HepG2 (cell line): Measurements from ENCODE around the gene ACOT8. TPM values are rescaled to one million over a fixed set of nuclear protein-coding genes. Genes with fewer than 3 reads are reported as not detected.

ENCODE experiments used
- ATAC-seq: fragments of 200-7000 bp; cut with Tn5 transposase; 3 replicates; pipeline ENCODE4 v1.9.1; 2020; ENCODE audit warnings: mild to moderate bottlenecking, moderate library complexity
- BruUV-seq: library from RNA; stranded (reverse); fragments of 400-500 nt; replicated peaks from 2 replicates; lab custom pipeline; 2021; lab: Mats Ljungman, UMichigan
- CTCF ChIA-PET: fragments of 300-600 bp; formaldehyde crosslinking; extraction: SDS; loops from one replicate; lab custom pipeline; 2021; ENCODE audit warnings: low total read pairs, inconsistent platforms, low intra/inter-chr PET ratio; lab: Yijun Ruan, JAX
- POLR2A ChIA-PET: fragments of 350-600 bp; sonication (Branson Sonifier 250); formaldehyde crosslinking; loops from one replicate; lab custom pipeline; 2020; ENCODE audit warnings: antibody characterized with exemption, inconsistent platforms; lab: Yijun Ruan, JAX
- DNase-seq: peaks from one replicate; pipeline ENCODE4 v3.0.0-alpha.2; 2015; ENCODE audit warnings: low spot score
- FAIRE-seq: peaks from 3 replicates; lab custom pipeline; 2011; peaks lifted over from hg19 to GRCh38; lab: Jason Lieb, UNC
- H2AFZ ChIP-seq: one replicate; pipeline ENCODE4 v1.6.1; 2011; ENCODE audit warnings: low read length, inconsistent platforms
- H3K27ac ChIP-seq: fragments of 300-600 bp; 3 replicates; pipeline ENCODE4 v1.8.0; 2011; ENCODE audit warnings: mixed run types, mild to moderate bottlenecking, mixed read lengths, low read length, inconsistent platforms; ENCODE audit not compliant: insufficient read depth; ENCODE audit errors: extremely low read length
- H3K27me3 ChIP-seq, 2 experiments: fragments of 200-600 bp in 1 of 2; 2 replicates in 1 of 2; 3 replicates in 1 of 2; pipeline versions ENCODE4 v1.6.0 to v1.8.0; 2011; ENCODE audit warnings: low read length in 2 of 2, mild to moderate bottlenecking in 2 of 2, moderate library complexity in 2 of 2, inconsistent platforms in 1 of 2; ENCODE audit not compliant: insufficient read depth in 2 of 2, control insufficient read depth in 1 of 2
- H3K36me3 ChIP-seq, 2 experiments: fragments of 200-600 bp in 1 of 2; replicated peaks in 1 of 2; 2 replicates in 1 of 2; 3 replicates in 1 of 2; pipeline versions ENCODE4 v1.5.1 to v1.8.0; 2011; ENCODE audit warnings: low read length in 2 of 2, inconsistent platforms in 1 of 2; ENCODE audit not compliant: insufficient read depth in 2 of 2, control insufficient read depth in 1 of 2
- H3K4me1 ChIP-seq: 2 replicates; pipeline ENCODE4 v1.5.1; 2012; ENCODE audit warnings: low read length, inconsistent platforms; ENCODE audit not compliant: insufficient read depth
- H3K4me2 ChIP-seq: 2 replicates; pipeline ENCODE4 v1.6.0; 2011; ENCODE audit warnings: low read depth, low read length, inconsistent platforms
- H3K4me3 ChIP-seq, 3 experiments: fragments of 200-600 bp in 1 of 3; sonication (generic), shearing (Covaris generic) in 1 of 3; replicated peaks in 1 of 3; 2 replicates each; pipeline ENCODE4 v1.5.1; 2011 to 2016; ENCODE audit warnings: low read length in 3 of 3, inconsistent platforms in 2 of 3, low read depth in 2 of 3, mild to moderate bottlenecking in 2 of 3, control low read depth in 1 of 3, mixed read lengths in 1 of 3; ENCODE audit not compliant: insufficient read depth in 1 of 3
- H3K79me2 ChIP-seq: one replicate; pipeline ENCODE4 v1.6.1; 2011; ENCODE audit warnings: low read length, inconsistent platforms; ENCODE audit not compliant: insufficient read depth
- H3K9ac ChIP-seq: 2 replicates; pipeline ENCODE4 v1.6.0; 2011; ENCODE audit warnings: mild to moderate bottlenecking, low read depth, low read length, inconsistent platforms; ENCODE audit not compliant: insufficient read depth
- H3K9me3 ChIP-seq: 2 replicates; pipeline ENCODE4 v1.5.1; 2012; ENCODE audit warnings: mild to moderate bottlenecking, low read length
- H4K20me1 ChIP-seq: 2 replicates; pipeline ENCODE4 v1.6.0; 2011; ENCODE audit warnings: inconsistent platforms, mild to moderate bottlenecking, low read length, moderate library complexity; ENCODE audit not compliant: insufficient read depth
- ATF4 ChIP-seq, 2 experiments: fragments of 450-650 bp in 1 of 2; sonication (generic) in 1 of 2; formaldehyde crosslinking; IDR thresholded peaks; 2 replicates each; pipeline versions ENCODE4 v1.5.0 to v1.8.0; 2020 to 2022; ENCODE audit warnings: mild to moderate bottlenecking in 1 of 2, missing genetic modification reagents in 1 of 2
- ATF7-NPFF ChIP-seq: sonication (generic); formaldehyde crosslinking; IDR thresholded peaks from 2 replicates; pipeline ENCODE4 v1.8.1; 2023; ENCODE audit warnings: mild to moderate bottlenecking, low read depth, missing genetic modification reagents, moderate library complexity
- DNMT3B ChIP-seq: conservative IDR thresholded peaks from 2 replicates; pipeline ENCODE4 v1.6.1; 2016; ENCODE audit warnings: missing biosample characterization, control low read depth
- ETV6 ChIP-seq: sonication (generic); formaldehyde crosslinking; conservative IDR thresholded peaks from 2 replicates; pipeline ENCODE4 v1.4.0; 2020; ENCODE audit warnings: missing genetic modification reagents
- GABPA ChIP-seq, 2 experiments: IDR thresholded peaks; 2 replicates each; pipeline ENCODE4 v1.6.1; 2011 to 2016; ENCODE audit warnings: low read depth in 2 of 2, low read length in 1 of 2, missing biosample characterization in 1 of 2, missing genetic modification characterization in 1 of 2
- MLLT10 ChIP-seq: sonication (generic); formaldehyde crosslinking; IDR thresholded peaks from 2 replicates; pipeline ENCODE4 v1.4.0; 2020; ENCODE audit warnings: missing genetic modification reagents
- POLR2A ChIP-seq, 2 experiments: IDR thresholded peaks; 2 replicates each; pipeline ENCODE4 v1.6.1; 2011; ENCODE audit warnings: low read depth in 2 of 2, low read length in 2 of 2, mild to moderate bottlenecking in 1 of 2, moderate library complexity in 1 of 2; ENCODE audit not compliant: insufficient read depth in 1 of 2
- PRDM4 ChIP-seq: sonication (generic); formaldehyde crosslinking; IDR thresholded peaks from 2 replicates; pipeline ENCODE4 v1.9.0; 2021; ENCODE audit warnings: missing genetic modification reagents, borderline replicate concordance
- SAP130 ChIP-seq: IDR thresholded peaks from 2 replicates; pipeline ENCODE4 v1.6.1; 2016; ENCODE audit warnings: low read depth
- ZC3H13 ChIP-seq: sonication (generic); formaldehyde crosslinking; IDR thresholded peaks from 2 replicates; pipeline ENCODE4 v1.8.1; 2023; ENCODE audit warnings: mild to moderate bottlenecking, missing genetic modification reagents, moderate library complexity
- ZNF570 ChIP-seq: sonication (generic); formaldehyde crosslinking; IDR thresholded peaks from 2 replicates; pipeline ENCODE4 v1.4.0; 2020; ENCODE audit warnings: mild to moderate bottlenecking, missing genetic modification reagents, borderline replicate concordance
- ZNF574 ChIP-seq: sonication (generic); formaldehyde crosslinking; IDR thresholded peaks from 2 replicates; pipeline ENCODE4 v1.4.0; 2020; ENCODE audit warnings: missing genetic modification reagents
- ZZZ3 ChIP-seq: sonication (generic); formaldehyde crosslinking; IDR thresholded peaks from 2 replicates; pipeline ENCODE4 v1.4.0; 2020; ENCODE audit warnings: missing genetic modification reagents, mild to moderate bottlenecking, borderline replicate concordance
- WGBS: methylation state at CpG from one replicate; pipeline ENCODE4 v1.1.6; 2017; ENCODE audit warnings: low lambda C conversion rate; 5-methylcytosine and 5-hydroxymethylcytosine counted together
- in situ Hi-C: cut with HindIII; loops from 2 replicates; pipeline ENCODE4 v1.10.0; 2017; ENCODE audit warnings: low pct_unique_long_range_greater_than_20kb; ENCODE audit not compliant: extremely low pct_ligation_motif_present
- intact Hi-C: fragments of 100-400 bp; cut with micrococcal nuclease; formaldehyde crosslinking; loops from one replicate; pipeline ENCODE4 v1.10.0; 2022; ENCODE audit not compliant: unreplicated experiment
- polyA plus RNA-seq, 8 experiments: library from polyadenylated mRNA; depleted of rRNA in 3 of 8; stranded (reverse) in 7 of 8; unstranded in 1 of 8; fragments of >200 nt; fragmentation: Illumina TruSeq in 4 of 8; extraction: Trizol in 4 of 8; gene quantifications; 2 replicates each; pipeline versions ENCODE4 v1.2.1 to v1.2.3, GENCODE V29; 2011 to 2016; ENCODE audit warnings: low read depth in 4 of 8, missing spikeins in 1 of 8, mixed read lengths in 1 of 8; ENCODE audit not compliant: insufficient read depth in 1 of 8
- total RNA-seq, 5 experiments: library from RNA; depleted of rRNA; stranded (reverse); fragments of >200 nt; fragmentation: Illumina TruSeq; extraction: Trizol; gene quantifications; 2 replicates each; pipeline ENCODE4 v1.2.3, GENCODE V29; 2016; ENCODE audit warnings: low read depth in 1 of 5

Gene ACOT8
- total and polyA plus RNA-seq, 2 of the 13 experiments (the other 11 are each of a cell fraction or from before 2014, with no cell fraction given), result 31.4 to 45.5 TPM

- no TSS peak for BruUV-seq
- in situ Hi-C loops (no loop called here), intact Hi-C loops (no loop called here)
- peaks cover 17% of the 10 kb centered on the region for H3K4me1 ChIP-seq
- ChIA-PET POLR2A (no interaction called here), CTCF (no interaction called here)
- no peaks in the 10 kb centered on the region; a peak in 1 of 5 replicates for H3K27me3 ChIP-seq
- H4K20me1 ChIP-seq, result no peaks in the 10 kb centered on the region
- H2AFZ ChIP-seq, result no peak overlapping the region
- H3K79me2 ChIP-seq, result peaks cover 14% of the 10 kb centered on the region
- WGBS, result 95% methylated on average over 13 of the region's 13 CpGs
- no peak for ATAC-seq
- TF ChIP-seq DNMT3B (no peak), GABPA (IDR thresholded peaks at IDR 0.05; ENCODE audit: low read depth, low read length) (0 out of 2 replicates have a peak, but pooled peaks have one; percentile 10), GABPA (CRISPR knock-in tag; IDR thresholded peaks at IDR 0.05; ENCODE audit: low read depth) (no peak), PRDM4 (CRISPR knock-in tag) (no peak), ETV6 (CRISPR knock-in tag) (no peak), POLR2A (IDR thresholded peaks at IDR 0.05; ENCODE audit: insufficient read depth in 1 of 2, low read depth in 2 of 2, low read length in 2 of 2) (no peak), ZZZ3 (no peak), ATF4 (CRISPR knock-in tag; IDR thresholded peaks at IDR 0.05) (no peak), ZNF574 (no peak), ATF7-NPFF (CRISPR knock-in tag) (no peak), SAP130 (no peak), ZC3H13 (CRISPR knock-in tag) (peak; percentile 53), MLLT10 (CRISPR knock-in tag) (no peak), ZNF570 (CRISPR knock-in tag) (no peak)
- H3K4me3 ChIP-seq, result no peak overlapping the region
- no peak overlapping the region for H3K4me2 ChIP-seq
- H3K27ac ChIP-seq, result no peak overlapping the region
- H3K9me3 ChIP-seq, result no peaks in the 10 kb centered on the region
- H3K36me3 ChIP-seq, result peaks cover 13 to 30% of the 10 kb centered on the region in 2 experiments
- FAIRE-seq, result no peak
- H3K9ac ChIP-seq, result no peak overlapping the region
- no peak for DNase-seq
Measured at GRCh38 chr20:45878076-45878761, 21.0 kb upstream of the ACOT8 start.
